Adipose tissue (tissue), 3 donors: ENCODE results near the gene OTUD5. TPM values are rescaled to one million over a fixed set of nuclear protein-coding genes. Genes with fewer than 3 reads are reported as not detected.
A peak's percentile ranks its signal among the peaks of the same experiment; 100 is the strongest.
"Not testable (repeated sequence)": the region's sequence is repeated elsewhere in the genome, so short reads cannot be mapped to it uniquely, and the experiment has no call there.

Experiments used
- H3K27ac ChIP-seq: one replicate; pipeline ENCODE4 v1.5.1; 2013; ENCODE audit warnings: low read depth, low read length
- WGBS, 3 donors: extraction: QIAGEN DNeasy Blood & Tissue Kit; methylation state at CpG; one replicate each; pipeline ENCODE4 v1.1.7; 2013; 5-methylcytosine and 5-hydroxymethylcytosine counted together
- polyA plus RNA-seq, 3 donors: library from polyadenylated mRNA; stranded (reverse); fragments of 200-250 nt; gene quantifications; one replicate each; pipeline ENCODE4 v1.2.3, GENCODE V29; 2013
- donor health status: healthy with polysubstance abuse.
- donor health status: Bipolar disorder and iron deficiency.
- donor health status: healthy.

The OTUD5 gene
- polyA plus RNA-seq, 3 donors, result 17.6 to 37.9 (median 31.4) TPM

DNA sequence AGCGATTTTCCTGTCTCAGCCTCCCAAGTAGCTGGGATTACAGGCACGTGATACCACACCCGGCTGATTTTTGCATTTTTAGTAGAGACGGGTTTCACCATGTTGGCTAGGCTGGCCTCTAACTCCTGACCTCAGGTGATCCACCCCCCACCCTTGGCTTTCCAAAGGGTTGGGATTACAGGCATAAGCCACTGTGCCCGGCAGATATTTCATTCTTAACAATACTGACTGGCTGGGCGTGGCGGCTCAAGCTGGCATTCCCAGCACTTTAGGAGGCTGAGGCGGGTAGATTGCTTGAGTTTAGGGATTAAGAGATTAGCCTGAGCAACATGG is 58.4 kb downstream of the OTUD5 start:
- WGBS, 3 donors, result 72 to 91% (median 89%) methylated on average over 8 of the region's 8 CpGs
- no peak overlapping the region for H3K27ac ChIP-seq

DNA sequence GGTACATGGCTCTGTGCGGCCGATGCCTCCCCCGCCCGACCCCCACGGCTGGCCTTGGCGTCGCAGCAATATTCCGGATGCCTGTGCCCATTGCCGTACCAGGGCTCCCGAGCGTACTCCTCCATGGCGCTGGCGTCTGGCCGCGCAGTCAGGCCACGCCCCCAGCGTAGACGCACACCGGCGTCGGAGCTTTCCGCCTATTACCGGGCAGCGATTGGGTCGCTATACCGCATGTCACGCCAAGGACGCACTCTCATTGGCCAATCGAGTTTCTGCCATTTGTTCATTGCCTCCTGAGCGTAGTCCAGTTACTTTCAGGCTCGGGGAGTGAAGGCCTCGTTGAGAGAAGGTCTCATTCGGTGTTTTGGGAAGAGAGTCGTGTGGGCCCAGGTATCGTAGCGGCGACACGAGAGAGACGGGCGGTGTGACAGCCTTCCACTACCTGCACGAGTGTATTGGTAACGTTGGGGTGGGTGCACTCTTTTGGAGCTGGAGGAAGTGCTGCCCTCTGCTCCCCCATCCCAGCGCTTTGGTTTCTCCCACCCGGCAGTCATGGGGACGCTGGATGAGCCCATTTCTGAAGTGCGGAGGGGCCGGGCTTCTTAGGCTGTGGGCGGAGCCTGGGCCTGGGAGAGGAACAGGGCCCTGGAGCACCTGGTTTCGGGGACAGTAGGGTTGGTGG is 59.6 kb downstream of the OTUD5 start, which contains the start of the genes PQBP1 and TIMM17B:
TSS of gene PQBP1 (plus strand) at position 306 of the 682 bp plus-strand sequence. CDS start 580 bp downstream, outside the sequence.
TSS of gene TIMM17B (minus strand) at position 144 of the 682 bp plus-strand sequence. CDS start at position 125, 19 bp downstream.
- 0 to 39% (median 1%) methylated on average over 45 to 49 of the region's 49 CpGs for WGBS, 3 donors

DNA sequence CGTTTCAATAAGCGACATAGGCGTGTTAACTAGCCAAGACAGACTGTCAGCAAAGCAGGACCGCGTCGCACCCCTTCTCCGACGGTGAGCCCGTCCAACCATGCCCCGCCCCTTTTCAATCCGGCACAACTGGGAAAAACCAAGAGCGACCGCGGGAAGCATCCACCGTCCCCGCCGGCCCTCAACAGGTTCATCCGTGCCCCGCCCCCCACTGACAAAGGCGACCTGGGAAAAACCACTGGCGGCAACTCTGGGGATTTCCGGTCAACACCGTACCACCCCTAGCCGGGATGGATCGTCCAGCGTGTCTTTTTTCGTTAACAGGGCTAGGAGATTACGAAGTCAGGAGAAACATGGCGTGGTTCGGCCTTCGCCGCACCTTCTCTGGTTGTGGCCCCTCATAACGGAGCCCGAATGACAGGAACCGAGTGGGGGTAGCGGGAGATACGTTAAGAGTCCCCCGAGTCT is 60.2 kb downstream of the OTUD5 start:
- peak overlapping the region; percentile 81 for H3K27ac ChIP-seq
- WGBS, 3 donors, result 0 to 32% (median 2%) methylated on average over 36 to 38 of the region's 38 CpGs

More for the DNA sequence above, 59.6 kb downstream of the OTUD5 start, which contains the start of the genes PQBP1 and TIMM17B:
- peak within 1 kb of the TSS; percentile 81 for H3K27ac ChIP-seq

DNA sequence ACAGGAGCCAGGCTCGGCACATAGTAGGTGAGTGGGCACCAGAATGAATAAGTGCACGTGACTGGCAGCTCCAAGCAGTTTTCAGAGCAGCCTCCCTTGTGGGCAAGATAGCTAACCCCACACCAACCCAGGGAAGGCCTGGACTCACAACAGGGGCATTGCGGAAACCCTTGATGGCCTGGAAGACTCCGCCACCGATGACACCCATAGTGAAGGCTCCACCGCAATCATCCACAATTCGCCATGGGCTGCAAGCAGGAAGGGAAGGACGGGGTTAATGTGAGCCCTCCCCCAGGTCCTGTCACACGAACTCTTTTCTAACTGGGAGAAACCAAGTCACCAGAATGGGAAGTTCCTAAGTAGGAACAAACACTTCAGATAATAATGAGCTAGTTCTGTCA is 60.8 kb downstream of the OTUD5 start:
- WGBS, 3 donors, result 39 to 62% (median 42%) methylated on average over 9 of the region's 9 CpGs
- no peak overlapping the region for H3K27ac ChIP-seq

DNA sequence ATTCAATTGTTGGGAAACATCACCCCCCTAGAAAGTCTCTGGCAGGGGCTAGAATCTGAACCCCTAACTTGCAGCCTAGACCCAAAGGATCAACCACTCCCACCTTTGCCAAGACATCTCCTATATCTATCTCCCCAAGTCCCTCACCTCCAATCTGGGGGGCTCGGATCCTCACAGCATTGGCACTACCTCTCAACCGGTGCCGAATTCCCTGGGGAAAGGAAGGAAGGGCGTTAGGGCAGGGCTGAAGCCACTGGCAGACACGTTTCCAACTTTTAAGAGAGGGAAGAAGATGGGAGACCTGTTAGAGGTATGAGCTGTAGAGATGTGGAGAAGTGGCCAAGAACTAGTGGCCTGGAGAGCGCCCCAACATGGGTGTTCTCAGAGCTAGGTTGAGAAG is 62.5 kb downstream of the OTUD5 start:
- H3K27ac ChIP-seq, result no peak overlapping the region
- 68 to 89% (median 81%) methylated on average over 6 of the region's 6 CpGs for WGBS, 3 donors

DNA sequence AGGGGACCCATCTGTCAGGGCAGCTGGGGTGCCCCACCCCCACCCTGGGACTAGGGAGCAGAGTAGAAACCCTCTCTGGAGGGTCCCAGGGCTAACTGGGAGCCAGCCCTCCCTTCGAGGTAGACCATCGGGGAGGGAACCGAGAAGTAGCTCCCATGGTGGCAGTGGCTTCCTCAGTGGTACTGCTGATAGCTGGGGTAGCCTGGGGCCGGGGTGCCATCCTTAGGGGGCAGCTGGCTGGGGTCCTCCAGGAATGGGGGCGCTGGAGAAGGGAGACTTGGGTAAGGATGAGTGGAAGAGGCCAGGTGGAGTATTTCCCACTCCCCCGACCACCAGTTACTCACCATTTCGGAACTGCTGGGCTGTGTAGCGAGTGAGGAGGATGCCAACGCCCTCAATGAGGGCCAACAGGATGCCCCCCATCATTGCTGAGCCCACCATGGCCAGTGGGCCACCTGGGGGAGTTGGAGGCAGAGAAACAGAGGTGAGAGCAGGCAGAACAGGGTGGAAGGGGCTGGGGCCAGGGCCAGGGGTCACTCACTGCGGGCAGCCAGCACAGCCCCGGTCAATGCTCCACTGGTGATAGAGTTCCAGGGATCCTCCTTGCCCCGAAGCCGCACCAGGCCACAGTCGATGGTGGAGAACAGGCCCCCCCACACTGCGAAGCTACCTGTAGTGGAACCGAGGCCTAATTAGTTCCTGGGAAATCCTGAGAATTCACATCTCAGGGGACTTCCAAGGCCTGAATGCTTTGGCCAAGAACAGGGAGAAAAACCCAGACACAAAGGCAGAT is 63.7 kb downstream of the OTUD5 start:
- 76 to 95% (median 90%) methylated on average over 9 to 16 of the region's 16 CpGs for WGBS, 3 donors
- H3K27ac ChIP-seq, result no peak overlapping the region

DNA sequence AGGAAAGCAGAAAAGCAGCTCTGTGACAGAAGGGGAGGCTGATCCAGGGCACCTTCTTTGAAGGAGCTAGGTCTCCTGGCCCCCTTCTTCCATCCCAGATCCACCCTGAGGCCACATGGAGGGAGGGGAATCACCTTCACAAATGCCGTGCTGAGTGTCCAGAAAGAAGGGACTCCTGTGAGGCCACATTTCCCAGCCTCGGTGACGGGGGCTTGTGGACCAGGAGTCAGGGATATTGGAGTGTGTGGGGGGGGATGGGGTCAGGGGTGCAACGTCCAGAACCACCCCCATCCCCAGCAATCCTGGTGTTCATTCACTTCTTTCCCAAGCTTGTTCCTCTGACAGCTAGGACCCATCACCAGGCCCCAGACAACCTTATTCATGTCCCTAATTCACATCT is 64.5 kb downstream of the OTUD5 start:
- no peak overlapping the region for H3K27ac ChIP-seq
- WGBS, 3 donors, result 67 to 93% (median 92%) methylated on average over 3 to 4 of the region's 4 CpGs

DNA sequence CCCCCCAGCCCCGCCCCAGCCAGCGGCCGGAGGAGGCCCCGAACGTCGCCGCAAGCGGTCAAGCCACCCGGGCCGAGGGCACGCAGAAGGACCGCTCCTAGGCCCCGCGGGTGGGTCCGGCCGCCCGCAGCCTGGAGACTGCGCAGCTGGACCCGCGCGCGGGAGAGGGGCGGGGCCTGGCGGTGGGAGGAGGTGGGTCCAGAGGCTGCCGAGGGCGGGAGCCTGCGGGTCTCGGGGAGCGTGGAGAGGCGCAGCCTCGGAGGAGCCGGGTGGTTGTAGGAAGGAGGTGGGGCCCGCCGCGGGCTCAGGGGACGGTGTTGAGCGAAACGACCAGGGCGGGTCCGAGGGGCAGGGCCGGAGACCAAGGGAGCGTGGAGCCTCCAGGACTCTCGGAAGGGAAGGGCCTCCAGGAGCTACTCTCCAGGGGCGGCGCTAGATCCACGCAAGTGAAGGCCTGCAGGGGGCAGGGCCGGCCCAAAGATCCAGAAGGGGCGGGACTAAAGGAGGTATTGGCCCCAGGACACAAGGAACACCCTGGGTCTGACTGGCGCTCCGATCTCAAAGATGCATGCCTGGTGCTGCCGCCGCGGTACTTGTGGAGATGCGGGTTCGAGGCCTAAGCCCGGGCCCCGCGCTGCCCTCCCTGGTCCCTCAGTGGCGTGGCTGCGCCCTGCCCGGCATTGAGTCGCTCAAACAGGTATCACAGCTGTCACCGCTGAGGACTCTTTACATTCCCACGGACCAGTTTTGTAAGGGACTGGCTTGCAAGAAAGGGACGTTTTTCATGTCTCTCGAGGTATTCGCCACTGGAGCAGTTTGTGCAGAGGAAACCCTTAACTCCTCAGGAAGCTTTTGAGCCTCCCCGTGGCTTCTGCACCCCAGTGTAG is 65.8 kb downstream of the OTUD5 start:
- 1 to 32% (median 2%) methylated on average over 28 to 68 of the region's 68 CpGs for WGBS, 3 donors
- H3K27ac ChIP-seq, result no peak overlapping the region

DNA sequence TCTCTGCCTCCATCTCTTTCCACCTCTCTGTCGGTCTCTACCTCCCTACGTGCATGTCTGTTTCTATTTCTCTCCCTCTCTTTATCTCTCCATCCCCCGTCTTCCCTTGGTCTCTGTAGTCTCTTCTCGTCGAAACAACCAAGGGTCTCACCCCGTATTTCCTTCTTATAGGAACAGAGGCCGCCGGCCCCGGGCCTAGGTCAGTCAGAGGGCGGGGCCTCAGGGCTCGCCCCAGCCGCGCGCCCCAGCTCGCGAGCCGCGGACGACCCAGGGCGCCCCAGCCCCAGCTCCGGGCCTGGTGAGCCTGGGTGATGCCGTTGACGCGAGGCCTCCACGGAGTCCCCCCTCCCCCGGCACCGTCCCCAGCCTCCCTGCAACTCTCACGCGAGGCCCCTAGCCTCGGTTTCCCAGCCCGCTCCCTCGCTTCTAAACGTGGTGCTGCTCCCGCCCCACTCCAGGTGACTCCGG is 66.4 kb downstream of the OTUD5 start:
- 1 to 25% (median 1%) methylated on average over 24 to 35 of the region's 35 CpGs for WGBS, 3 donors
- no peak overlapping the region for H3K27ac ChIP-seq

DNA sequence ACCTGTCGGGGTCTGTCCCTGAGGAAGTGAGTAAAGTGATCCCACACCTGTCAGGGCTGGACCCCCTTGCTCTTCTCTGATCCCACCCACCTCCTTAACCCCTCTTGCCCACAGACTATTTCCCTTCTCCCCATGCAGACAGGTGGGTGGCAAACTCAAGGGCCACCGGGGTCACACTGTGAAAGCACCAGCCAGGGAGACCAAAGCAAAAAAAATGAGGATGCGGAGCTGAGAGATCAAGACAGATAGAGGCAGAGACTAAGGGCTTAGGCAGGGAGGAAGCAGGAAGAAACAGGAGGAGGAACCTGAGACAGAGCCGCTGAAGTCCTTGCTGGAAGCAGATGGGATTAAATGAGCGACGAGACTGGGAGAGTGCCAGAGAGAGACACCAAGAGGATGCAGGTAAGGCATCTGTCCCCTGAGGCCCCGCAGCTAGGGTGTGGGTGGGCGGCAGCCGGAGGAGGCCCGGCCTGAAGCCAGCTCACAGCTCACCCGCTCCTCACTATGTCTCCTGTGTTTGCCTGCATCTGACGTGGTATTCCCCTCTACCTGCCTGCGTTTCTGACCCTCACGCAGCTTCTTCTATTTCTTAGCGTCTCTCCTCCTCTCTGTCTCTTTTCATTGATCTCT is 67.0 kb downstream of the OTUD5 start:
- no peak overlapping the region for H3K27ac ChIP-seq
- WGBS, 3 donors, result 28 to 53% (median 43%) methylated on average over 8 to 15 of the region's 15 CpGs

DNA sequence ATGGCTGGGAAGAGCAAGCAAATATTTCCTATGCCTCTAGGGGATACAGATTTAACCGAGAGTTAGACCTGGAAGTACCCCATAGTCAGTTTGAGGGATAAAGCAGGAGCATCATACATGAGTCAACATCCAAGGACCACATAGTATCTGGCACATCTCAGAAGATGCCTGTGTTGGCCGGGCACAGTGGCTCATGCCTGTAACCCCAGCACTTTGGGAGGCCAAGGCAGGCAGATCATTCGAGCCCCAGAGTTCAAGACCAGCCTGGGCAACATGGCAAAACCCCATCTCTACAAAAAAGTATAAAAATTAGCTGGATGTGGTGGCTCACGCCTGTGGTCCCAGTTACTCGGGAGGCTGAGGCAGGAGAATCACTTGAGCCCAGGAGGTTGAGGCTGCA is 70.8 kb downstream of the OTUD5 start:
- WGBS, 3 donors, result 78 to 88% (median 86%) methylated on average over 5 of the region's 5 CpGs
- not testable (repeated sequence) for H3K27ac ChIP-seq

DNA sequence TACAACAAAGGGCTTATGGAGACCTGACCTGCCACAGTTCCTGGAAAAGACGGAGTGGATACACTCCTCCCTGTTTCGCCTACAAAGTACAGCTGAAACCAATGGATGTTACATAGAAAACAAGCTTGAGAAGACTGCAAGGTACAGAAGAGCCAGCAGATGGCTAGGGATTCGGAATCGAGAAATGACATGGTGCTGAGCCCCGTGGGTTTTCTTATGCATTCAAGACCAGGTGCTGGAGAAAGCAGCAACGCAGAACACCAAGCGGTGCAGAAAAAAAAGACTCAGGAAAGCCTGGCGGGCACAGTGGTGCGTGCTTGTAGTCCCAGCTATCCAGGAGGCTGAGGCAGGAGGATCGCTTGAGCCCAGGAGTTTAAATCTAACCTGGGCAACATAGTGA is 73.7 kb downstream of the OTUD5 start:
- no peak overlapping the region for H3K27ac ChIP-seq
- 62 to 78% (median 78%) methylated on average over 10 of the region's 10 CpGs for WGBS, 3 donors

DNA sequence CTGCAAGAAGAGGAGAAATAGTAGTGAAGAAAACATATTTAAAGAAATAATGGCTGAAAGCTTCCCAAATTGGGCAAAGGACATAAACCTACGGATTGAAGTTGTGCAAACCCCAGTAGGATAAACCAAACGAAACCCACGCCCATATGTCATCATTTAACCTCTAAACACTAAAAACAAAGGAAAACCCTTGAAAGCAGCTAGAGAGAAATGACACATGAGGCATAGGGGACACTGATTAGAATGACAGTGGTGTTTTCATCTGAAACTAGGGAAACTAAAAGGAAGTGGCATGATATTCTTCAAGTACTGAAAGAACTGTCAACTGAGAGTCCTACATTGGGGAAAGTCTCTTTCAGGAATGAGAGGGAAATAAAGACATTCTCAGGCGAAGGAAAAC is 80.5 kb downstream of the OTUD5 start:
- H3K27ac ChIP-seq, result not testable (repeated sequence)
- WGBS, 3 donors, result 48 to 61% (median 55%) methylated on average over 4 of the region's 4 CpGs

Other genes with a start within 250 kb of the OTUD5 start
- gene GLOD5, start 195.9 kb downstream of the OTUD5 start, polyA plus RNA-seq, result under 1 TPM in 1 of 3 donors, not detected in 2; 0.22 TPM
- gene GATA1, start 171.0 kb downstream of the OTUD5 start, polyA plus RNA-seq, result under 1 TPM in 1 of 3 donors, not detected in 2; 0.07 TPM
- 10 to 100 TPM; 26.1 to 55.8 (median 41.2) TPM for gene HDAC6, start 155.5 kb downstream of the OTUD5 start, polyA plus RNA-seq
- gene ERAS, start 131.1 kb downstream of the OTUD5 start, polyA plus RNA-seq, result not detected
- 10 to 100 TPM in 1 of 3 donors, 1 to 10 TPM in 1, not detected in 1; 1.8 to 53.2 TPM for gene PCSK1N, start 122.0 kb downstream of the OTUD5 start, polyA plus RNA-seq
- 10 to 100 TPM; 33.0 to 46.0 (median 35.0) TPM for gene TIMM17B, start 59.8 kb downstream of the OTUD5 start, polyA plus RNA-seq
- gene PQBP1, start 59.7 kb downstream of the OTUD5 start, polyA plus RNA-seq, result 10 to 100 TPM; 60.3 to 78.0 (median 68.9) TPM
- gene SLC35A2, start 46.0 kb downstream of the OTUD5 start, polyA plus RNA-seq, result 10 to 100 TPM; 11.0 to 22.1 (median 15.8) TPM
- gene PIM2, start 38.6 kb downstream of the OTUD5 start, polyA plus RNA-seq, result 1 to 10 TPM; 2.9 to 4.8 (median 3.5) TPM
- gene KCND1, start 14.2 kb upstream of the OTUD5 start, polyA plus RNA-seq, result 1 to 10 TPM in 2 of 3 donors, under 1 TPM in 1; 0.46 to 4.7 (median 1.0) TPM
- 10 to 100 TPM; 13.8 to 25.9 (median 22.2) TPM for gene GRIPAP1, start 44.7 kb upstream of the OTUD5 start, polyA plus RNA-seq
- gene TFE3, start 85.8 kb upstream of the OTUD5 start, polyA plus RNA-seq, result 10 to 100 TPM; 14.9 to 83.9 (median 71.1) TPM
- 1 to 10 TPM; 1.4 to 3.8 (median 2.4) TPM for gene CCDC120, start 101.4 kb upstream of the OTUD5 start, polyA plus RNA-seq
- 10 to 100 TPM in 2 of 3 donors, 1 to 10 TPM in 1; 5.9 to 25.4 (median 15.8) TPM for gene PRAF2, start 116.4 kb upstream of the OTUD5 start, polyA plus RNA-seq
- gene WDR45, start 122.3 kb upstream of the OTUD5 start, polyA plus RNA-seq, result 10 to 100 TPM; 49.9 to 92.9 (median 88.5) TPM
- gene GPKOW, start 166.1 kb upstream of the OTUD5 start, polyA plus RNA-seq, result 10 to 100 TPM in 2 of 3 donors, 1 to 10 TPM in 1; 8.7 to 19.0 (median 12.9) TPM
- gene MAGIX, start 205.2 kb upstream of the OTUD5 start, polyA plus RNA-seq, result 10 to 100 TPM in 1 of 3 donors, 1 to 10 TPM in 2; 3.3 to 12.7 (median 3.4) TPM
- gene PLP2, start 214.3 kb upstream of the OTUD5 start, polyA plus RNA-seq, result 100 to 1,000 TPM in 2 of 3 donors, 10 to 100 TPM in 1; 82.9 to 246 (median 116) TPM
- 1 to 10 TPM; 6.0 to 8.4 (median 7.8) TPM for gene PRICKLE3, start 228.8 kb upstream of the OTUD5 start, polyA plus RNA-seq
- gene SYP, start 242.6 kb upstream of the OTUD5 start, polyA plus RNA-seq, result 1 to 10 TPM; 1.4 to 6.8 (median 2.1) TPM